Mesangial cell (primary cell): ENCODE results near the gene OGFR. TPM values are rescaled to one million over a fixed set of nuclear protein-coding genes. Genes with fewer than 3 reads are reported as not detected.

ENCODE experiments used
- total RNA-seq: library from RNA; depleted of rRNA; stranded (reverse); fragments of >200 nt; gene quantifications from 2 replicates; pipeline ENCODE4 v1.2.3, GENCODE V29; 2015

Gene OGFR
- 34.5 and 39.6 TPM in 2 replicates for total RNA-seq

GRCh38 chr20:62804627-62805154 lies at the start of gene OGFR:
Gene OGFR (plus strand): TSS chr20:62804835. CDS start chr20:62804860, 25 bp downstream.

GRCh38 chr20:62816884-62817873 lies 12.5 kb downstream of the OGFR start, which contains the start of gene COL9A3:
Gene COL9A3 (plus strand): TSS chr20:62817050. CDS start chr20:62817065, 15 bp downstream.

GRCh38 chr20:62861726-62862336 lies 57.2 kb downstream of the OGFR start, which contains the start of gene TCFL5:
Gene TCFL5 (minus strand): TSS chr20:62861822. CDS start chr20:62861670, 152 bp downstream.

Other genes with a start within 250 kb of the OGFR start
- 2.2 and 10.6 TPM in 2 replicates for gene SLCO4A1, start 162.3 kb upstream of the OGFR start, total RNA-seq
- gene NTSR1, start 96.0 kb upstream of the OGFR start, total RNA-seq = not detected in 2 replicates
- 11.3 and 14.3 TPM in 2 replicates for gene MRGBP, start 8.4 kb upstream of the OGFR start, total RNA-seq
- 0.49 and 7.9 TPM in 2 replicates for gene COL9A3, start 12.2 kb downstream of the OGFR start, total RNA-seq
- gene TCFL5, start 57.0 kb downstream of the OGFR start, total RNA-seq = 5.2 and 6.3 TPM in 2 replicates
- 26.6 and 30.8 TPM in 2 replicates for gene DIDO1, start 121.7 kb downstream of the OGFR start, total RNA-seq
- 20.2 and 26.9 TPM in 2 replicates for gene GID8, start 133.3 kb downstream of the OGFR start, total RNA-seq
- 12.5 and 33.6 TPM in 2 replicates for gene SLC17A9, start 147.9 kb downstream of the OGFR start, total RNA-seq
- not detected in 2 replicates for gene BHLHE23, start 202.1 kb downstream of the OGFR start, total RNA-seq